WI38 (cell line): ENCODE results near the gene ECE1.

ENCODE experiments used
- H3K4me3 ChIP-seq: 2 replicates; pipeline ENCODE4 v1.5.1; 2011; ENCODE audit warnings: low read depth, mild to moderate bottlenecking, control low read depth, low read length
- CTCF ChIP-seq: IDR thresholded peaks from 2 replicates; pipeline ENCODE4 v1.5.1; 2012; ENCODE audit warnings: low read depth, mild to moderate bottlenecking, control low read depth, low read length

ECE1 gene

GRCh38 chr1:21289700-21290545 lies at the start of gene ECE1:
Gene ECE1 (minus strand): TSS chr1:21290463. CDS start chr1:21290414, 49 bp downstream.
- peak within 1 kb of the TSS; percentile 72 for H3K4me3 ChIP-seq
- no peak for TF ChIP-seq CTCF

- no peak for TF ChIP-seq CTCF
- H3K4me3 ChIP-seq = no peak overlapping the region
Measured at GRCh38 chr1:21339356-21340229, 49.3 kb upstream of the ECE1 start.

GRCh38 chr1:21338573-21339355 lies 48.5 kb upstream of the ECE1 start:
- H3K4me3 ChIP-seq = no peak overlapping the region
- no peak for TF ChIP-seq CTCF

- no peak for TF ChIP-seq CTCF
- no peak overlapping the region for H3K4me3 ChIP-seq
Measured at GRCh38 chr1:21337928-21338572, 47.8 kb upstream of the ECE1 start.

- H3K4me3 ChIP-seq = no peak overlapping the region
- TF ChIP-seq CTCF = no peak
Measured at GRCh38 chr1:21337454-21337927, 47.2 kb upstream of the ECE1 start.

GRCh38 chr1:21337010-21337437 lies 46.8 kb upstream of the ECE1 start:
- no peak for TF ChIP-seq CTCF
- no peak overlapping the region for H3K4me3 ChIP-seq
